Nephron progenitor cell (in vitro differentiated cells): ENCODE data around the gene AIDA.
A peak's percentile ranks its signal among the peaks of the same experiment; 100 is the strongest.

Source experiments
- DNase-seq: peaks from one replicate; pipeline ENCODE4 v3.0.0; 2021
- H3K27ac Mint-ChIP-seq: 2 replicates; pipeline ENCODE4 v1.8.0; 2021; ENCODE audit warnings: mild to moderate bottlenecking, moderate library complexity, mixed read lengths
- H3K27me3 Mint-ChIP-seq: 2 replicates; pipeline ENCODE4 v1.8.0; 2021; ENCODE audit warnings: mild to moderate bottlenecking, low read depth, mixed read lengths; ENCODE audit not compliant: poor library complexity
- H3K36me3 Mint-ChIP-seq: 2 replicates; pipeline ENCODE4 v1.8.0; 2021; ENCODE audit warnings: low read depth, mixed read lengths
- H3K4me1 Mint-ChIP-seq: 2 replicates; pipeline ENCODE4 v1.8.0; 2021; ENCODE audit warnings: mixed read lengths
- H3K4me3 Mint-ChIP-seq: 2 replicates; pipeline ENCODE4 v1.8.0; 2021; ENCODE audit warnings: mild to moderate bottlenecking, moderate library complexity, mixed read lengths
- H3K9me3 Mint-ChIP-seq: 2 replicates; pipeline ENCODE4 v1.8.0; 2021; ENCODE audit warnings: mild to moderate bottlenecking, moderate library complexity, mixed read lengths
- TF ChIP-seq, protein P1 (sequence below): fragments of 200-600 bp; sonication (generic); IDR thresholded peaks from 2 replicates; pipeline ENCODE4 v1.5.0; 2021; ENCODE audit warnings: antibody characterized with exemption

The AIDA gene

DNA sequence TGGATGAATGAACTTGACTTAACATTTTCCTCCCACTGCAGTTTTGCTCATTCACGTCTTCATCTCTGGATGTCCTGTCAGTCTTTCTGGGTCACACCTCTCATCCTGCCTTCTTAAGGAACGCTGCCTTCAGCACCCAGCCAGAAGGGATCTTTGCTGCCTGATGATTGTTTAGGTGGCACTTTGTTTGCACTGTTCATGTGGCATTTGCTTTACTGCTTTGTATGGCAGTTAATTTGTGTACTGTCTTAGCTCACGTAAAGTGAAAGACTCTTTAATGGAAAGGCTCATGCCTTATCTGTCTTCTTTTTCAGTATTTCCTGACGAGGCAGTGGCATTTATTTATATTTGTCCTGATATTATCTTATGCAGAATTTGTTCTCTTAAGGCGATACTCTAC lies 89.5 kb downstream of the AIDA start:
- H3K4me3 Mint-ChIP-seq = no peak overlapping the region
- peak overlapping the region; percentile 52 for H3K27ac Mint-ChIP-seq
- H3K27me3 Mint-ChIP-seq = no peaks in the 10 kb centered on the region
- H3K9me3 Mint-ChIP-seq = no peaks in the 10 kb centered on the region
- H3K4me1 Mint-ChIP-seq = peaks cover 17% of the 10 kb centered on the region
- no peak for DNase-seq
- TF ChIP-seq, protein P1, sequence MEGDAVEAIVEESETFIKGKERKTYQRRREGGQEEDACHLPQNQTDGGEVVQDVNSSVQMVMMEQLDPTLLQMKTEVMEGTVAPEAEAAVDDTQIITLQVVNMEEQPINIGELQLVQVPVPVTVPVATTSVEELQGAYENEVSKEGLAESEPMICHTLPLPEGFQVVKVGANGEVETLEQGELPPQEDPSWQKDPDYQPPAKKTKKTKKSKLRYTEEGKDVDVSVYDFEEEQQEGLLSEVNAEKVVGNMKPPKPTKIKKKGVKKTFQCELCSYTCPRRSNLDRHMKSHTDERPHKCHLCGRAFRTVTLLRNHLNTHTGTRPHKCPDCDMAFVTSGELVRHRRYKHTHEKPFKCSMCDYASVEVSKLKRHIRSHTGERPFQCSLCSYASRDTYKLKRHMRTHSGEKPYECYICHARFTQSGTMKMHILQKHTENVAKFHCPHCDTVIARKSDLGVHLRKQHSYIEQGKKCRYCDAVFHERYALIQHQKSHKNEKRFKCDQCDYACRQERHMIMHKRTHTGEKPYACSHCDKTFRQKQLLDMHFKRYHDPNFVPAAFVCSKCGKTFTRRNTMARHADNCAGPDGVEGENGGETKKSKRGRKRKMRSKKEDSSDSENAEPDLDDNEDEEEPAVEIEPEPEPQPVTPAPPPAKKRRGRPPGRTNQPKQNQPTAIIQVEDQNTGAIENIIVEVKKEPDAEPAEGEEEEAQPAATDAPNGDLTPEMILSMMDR = no peak
- peaks cover 41% of the 10 kb centered on the region for H3K36me3 Mint-ChIP-seq

DNA sequence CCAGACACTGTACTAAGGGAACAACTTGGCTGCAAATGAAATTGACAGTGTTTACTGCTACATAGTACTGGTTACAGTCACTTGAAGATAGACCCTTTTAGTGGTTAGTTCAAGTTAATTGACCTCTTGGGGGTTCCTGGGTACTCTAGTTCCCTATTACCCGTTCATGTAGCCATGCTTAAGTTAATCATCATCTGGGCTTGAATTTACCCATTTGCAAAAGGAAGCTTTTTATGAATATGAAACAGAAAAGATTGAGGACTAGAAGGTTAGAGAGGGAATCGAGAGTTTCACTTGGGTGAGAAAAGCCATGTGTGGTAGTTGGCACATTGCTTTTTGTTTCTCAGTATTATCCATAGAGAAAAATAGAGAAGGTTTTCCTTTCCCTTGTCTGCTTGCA lies 91.7 kb downstream of the AIDA start:
- Mint-ChIP-seq H3K4me3 (no peak overlapping the region), H3K4me1 (peaks cover 22% of the 10 kb centered on the region)

DNA sequence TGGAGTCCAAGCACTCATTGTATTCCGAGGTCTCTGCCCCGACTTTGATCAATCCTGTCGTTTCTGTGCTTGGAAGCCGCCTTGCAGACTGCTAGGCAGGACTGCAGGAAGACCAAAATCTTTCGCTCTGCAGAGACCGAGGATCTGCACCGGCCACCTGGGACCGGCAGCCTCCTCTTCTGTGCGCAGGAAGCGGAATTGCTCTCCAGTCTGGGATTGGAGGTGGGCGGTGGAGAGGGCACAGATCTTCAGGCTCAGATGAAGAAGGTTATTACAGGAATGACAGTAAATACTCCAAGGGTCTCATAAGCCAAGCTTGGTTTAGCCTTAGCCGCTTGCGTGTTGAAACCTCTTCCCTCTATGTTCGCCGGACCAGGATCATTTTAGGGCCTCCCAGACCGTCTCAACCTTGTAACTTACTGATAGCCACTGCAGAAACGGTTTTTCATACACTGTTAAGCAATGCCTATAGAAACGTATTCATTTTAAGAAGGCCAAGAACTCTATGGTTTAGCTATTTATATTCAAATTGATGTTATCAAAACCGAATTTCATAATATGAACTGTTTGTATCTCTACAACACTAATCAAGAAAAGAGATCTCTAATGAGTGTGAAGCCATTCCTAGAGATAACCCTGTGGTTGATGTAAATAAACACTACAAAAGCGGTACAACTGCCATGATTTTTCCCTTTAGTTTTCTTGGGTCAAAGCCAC lies 93.3 kb downstream of the AIDA start:
- Mint-ChIP-seq H3K9me3 (no peaks in the 10 kb centered on the region), H3K27me3 (peaks cover 18% of the 10 kb centered on the region), H3K36me3 (peaks cover 21% of the 10 kb centered on the region), H3K27ac (peak overlapping the region; percentile 79), H3K4me1 (peaks cover 22% of the 10 kb centered on the region), H3K4me3 (peak overlapping the region; percentile 91)
- TF ChIP-seq, protein P1 = no peak
- peak; percentile 48 for DNase-seq

More for the DNA sequence above, 91.7 kb downstream of the AIDA start:
- Mint-ChIP-seq H3K36me3 (peaks cover 27% of the 10 kb centered on the region), H3K9me3 (no peaks in the 10 kb centered on the region), H3K27ac (no peak overlapping the region), H3K27me3 (peaks cover 12% of the 10 kb centered on the region)
- TF ChIP-seq, protein P1 = no peak
- no peak for DNase-seq
